Iris pigment epithelial cell (primary cell): Measurements from ENCODE around the gene DISC1.
"Not testable (repeated sequence)": the region's sequence is repeated elsewhere in the genome, so short reads cannot be mapped to it uniquely, and the experiment has no call there.

ENCODE experiments used
- DNase-seq: peaks from one replicate; pipeline ENCODE4 v3.0.0-alpha.2; 2011; ENCODE audit warnings: low read depth

DISC1 gene

GRCh38 chr1:231774719-231775335 is 148.2 kb downstream of the DISC1 start:
- DNase-seq = no peak

- peak; percentile 74 for DNase-seq
These were observed 149.6 kb downstream of the DISC1 start for GRCh38 chr1:231776010-231776756.

GRCh38 chr1:231776757-231777062 is 150.1 kb downstream of the DISC1 start:
- no peak for DNase-seq

- DNase-seq = peak; percentile 38
These were observed 151.6 kb downstream of the DISC1 start for GRCh38 chr1:231778009-231778719.

GRCh38 chr1:231779081-231779480 is 152.5 kb downstream of the DISC1 start:
- DNase-seq = no peak

- peak; percentile 10 for DNase-seq
These were observed 155.3 kb downstream of the DISC1 start for GRCh38 chr1:231781892-231782291.

- not testable (repeated sequence) for DNase-seq
These were observed 158.5 kb downstream of the DISC1 start for GRCh38 chr1:231785073-231785472.

GRCh38 chr1:231786126-231786525 is 159.5 kb downstream of the DISC1 start:
- no peak for DNase-seq

GRCh38 chr1:231792634-231793033 is 166.0 kb downstream of the DISC1 start:
- no peak for DNase-seq

- DNase-seq = no peak
These were observed 167.3 kb downstream of the DISC1 start for GRCh38 chr1:231793893-231794292.

GRCh38 chr1:231796141-231796540 is 169.6 kb downstream of the DISC1 start:
- DNase-seq = no peak

- no peak for DNase-seq
These were observed 172.9 kb downstream of the DISC1 start for GRCh38 chr1:231799363-231799986.

GRCh38 chr1:231800108-231800507 is 173.5 kb downstream of the DISC1 start:
- DNase-seq = peak; percentile 40

GRCh38 chr1:231801042-231801585 is 174.5 kb downstream of the DISC1 start:
- no peak for DNase-seq

- peak; percentile 90 for DNase-seq
These were observed 176.8 kb downstream of the DISC1 start for GRCh38 chr1:231803353-231803752.

GRCh38 chr1:231806623-231807495 is 180.3 kb downstream of the DISC1 start:
- peak; percentile 36 for DNase-seq

GRCh38 chr1:231807541-231807940 is 181.0 kb downstream of the DISC1 start:
- DNase-seq = no peak

GRCh38 chr1:231808116-231808515 is 181.5 kb downstream of the DISC1 start:
- no peak for DNase-seq

- DNase-seq = peak; percentile 49
These were observed 182.4 kb downstream of the DISC1 start for GRCh38 chr1:231808990-231809389.

GRCh38 chr1:231810415-231810814 is 183.8 kb downstream of the DISC1 start:
- DNase-seq = no peak

GRCh38 chr1:231814021-231814420 is 187.4 kb downstream of the DISC1 start:
- DNase-seq = no peak
